K562 (cell line): Measurements from ENCODE around the gene SPRING1. TPM values are rescaled to one million over a fixed set of nuclear protein-coding genes. Genes with fewer than 3 reads are reported as not detected.
A peak's percentile ranks its signal among the peaks of the same experiment; 100 is the strongest.

ENCODE experiments used
- ATAC-seq: fragments of 200-7000 bp; cut with Tn5 transposase; 3 replicates; pipeline ENCODE4 v1.9.1; 2020; ENCODE audit warnings: moderate library complexity
- BruUV-seq: library from RNA; stranded (reverse); fragments of 400-500 nt; replicated peaks from 2 replicates; lab custom pipeline; 2021; lab: Mats Ljungman, UMichigan
- CTCF ChIA-PET: fragments of 300-600 bp; formaldehyde crosslinking; extraction: SDS; loops from one replicate; lab custom pipeline; 2021; ENCODE audit warnings: low intra/inter-chr PET ratio; lab: Yijun Ruan, JAX
- POLR2A ChIA-PET: fragments of 300-600, 350-650 bp; sonication (Branson Sonifier 250); formaldehyde crosslinking; extraction: SDS; loops from one replicate; lab custom pipeline; 2021; ENCODE audit warnings: antibody characterized with exemption, inconsistent platforms; lab: Yijun Ruan, JAX
- DNase-seq, 4 experiments: peaks; one replicate each; pipeline versions ENCODE4 v3.0.0 to v3.0.0-alpha.2; 2011 to 2018; ENCODE audit warnings: low spot score in 3 of 4, mixed read lengths in 3 of 4; ENCODE audit errors: extremely low read depth in 1 of 4
- FAIRE-seq: peaks from 2 replicates; lab custom pipeline; 2011; peaks lifted over from hg19 to GRCh38; lab: Jason Lieb, UNC
- H2AFZ ChIP-seq: 2 replicates; pipeline ENCODE4 v1.6.0; 2011; ENCODE audit warnings: low read depth, low read length, control low read depth, inconsistent platforms
- H3K27ac ChIP-seq: fragments of 200-600 bp; 3 replicates; pipeline ENCODE4 v1.8.0; 2011; ENCODE audit warnings: low read depth, mild to moderate bottlenecking, control low read depth, inconsistent platforms, low read length, moderate library complexity, mixed read lengths; ENCODE audit errors: extremely low read depth
- H3K27me3 ChIP-seq, 2 experiments: fragments of 300-600 bp in 1 of 2; 2 replicates in 1 of 2; 3 replicates in 1 of 2; pipeline versions ENCODE4 v1.6.0 to v1.8.0; 2011; ENCODE audit warnings: inconsistent platforms in 2 of 2, low read length in 2 of 2, mild to moderate bottlenecking in 1 of 2, mixed read lengths in 1 of 2, moderate library complexity in 1 of 2; ENCODE audit not compliant: control insufficient read depth in 2 of 2, insufficient read depth in 2 of 2
- H3K36me3 ChIP-seq: fragments of 300-600 bp; 3 replicates; pipeline ENCODE4 v1.8.0; 2011; ENCODE audit warnings: mild to moderate bottlenecking, low read length, inconsistent platforms; ENCODE audit not compliant: control insufficient read depth, insufficient read depth
- H3K4me1 ChIP-seq, 2 experiments: fragments of 200-600 bp in 1 of 2; replicated peaks in 1 of 2; 2 replicates in 1 of 2; 3 replicates in 1 of 2; pipeline versions ENCODE4 v1.5.1 to v1.8.0; 2011; ENCODE audit warnings: inconsistent platforms in 2 of 2, low read length in 2 of 2, mild to moderate bottlenecking in 1 of 2, mixed read lengths in 1 of 2, moderate library complexity in 1 of 2; ENCODE audit not compliant: control insufficient read depth in 2 of 2, insufficient read depth in 2 of 2
- H3K4me2 ChIP-seq: 2 replicates; pipeline ENCODE4 v1.6.1; 2011; ENCODE audit warnings: low read length, control low read depth, inconsistent platforms, mixed read lengths; ENCODE audit not compliant: insufficient read depth
- H3K4me3 ChIP-seq: fragments of 200-600 bp; sonication (generic), shearing (Covaris generic); 2 replicates; pipeline ENCODE4 v1.5.1; 2016; ENCODE audit warnings: control low read depth, inconsistent platforms
- H3K79me2 ChIP-seq: fragments of 200-600 bp; 3 replicates; pipeline ENCODE4 v1.8.0; 2011; ENCODE audit warnings: low read length, inconsistent platforms; ENCODE audit not compliant: control insufficient read depth, insufficient read depth
- H3K9ac ChIP-seq, 2 experiments: 2 replicates each; pipeline versions ENCODE4 v1.6.0 to v1.6.1; 2011; ENCODE audit warnings: low read depth in 2 of 2, low read length in 2 of 2, control low read depth in 1 of 2, inconsistent platforms in 1 of 2, mild to moderate bottlenecking in 1 of 2, mixed read lengths in 1 of 2; ENCODE audit not compliant: insufficient read depth in 1 of 2
- H3K9me1 ChIP-seq: one replicate; pipeline ENCODE4 v1.6.0; 2011; ENCODE audit warnings: inconsistent platforms, mild to moderate bottlenecking, low read length, moderate library complexity; ENCODE audit not compliant: control insufficient read depth, insufficient read depth
- H3K9me3 ChIP-seq: replicated peaks from 2 replicates; pipeline ENCODE4 v1.5.1; 2011; ENCODE audit warnings: low read depth, low read length, inconsistent platforms; ENCODE audit not compliant: control insufficient read depth, insufficient read depth
- H4K20me1 ChIP-seq: replicated peaks from 2 replicates; pipeline ENCODE4 v1.6.1; 2011; ENCODE audit warnings: low read length, inconsistent platforms, mixed read lengths; ENCODE audit not compliant: control insufficient read depth, insufficient read depth
- DPF2 ChIP-seq: fragments of 450-650 bp; IDR thresholded peaks from 2 replicates; pipeline ENCODE4 v1.6.1; 2016
- FOXJ3 ChIP-seq: sonication (generic); formaldehyde crosslinking; IDR thresholded peaks from 2 replicates; pipeline ENCODE4 v1.4.0; 2020; ENCODE audit warnings: mild to moderate bottlenecking, missing genetic modification reagents
- HDAC3 ChIP-seq: fragments of 450-650 bp; IDR thresholded peaks from 2 replicates; pipeline ENCODE4 v1.6.1; 2018; ENCODE audit warnings: borderline replicate concordance, mild to moderate bottlenecking, moderate library complexity; ENCODE audit not compliant: partially characterized antibody
- HNRNPUL1 ChIP-seq: fragments of 200-400 bp; formaldehyde crosslinking; IDR thresholded peaks from 2 replicates; pipeline ENCODE4 v1.6.1; 2017; ENCODE audit warnings: low read length
- NFE2 ChIP-seq: IDR thresholded peaks from 2 replicates; pipeline ENCODE4 v1.6.1; 2014; ENCODE audit warnings: antibody characterized with exemption, low read depth
- RFX7 ChIP-seq: fragments of 250-450 bp; sonication (Bioruptor Pico); IDR thresholded peaks from 2 replicates; pipeline ENCODE4 v1.5.1; 2021; ENCODE audit warnings: mild to moderate bottlenecking
- SAP30 ChIP-seq: fragments of 200-600 bp; sonication (generic); IDR thresholded peaks from 2 replicates; pipeline ENCODE4 v1.6.1; 2012; ENCODE audit warnings: borderline replicate concordance, low read depth, mild to moderate bottlenecking, moderate library complexity, low read length, control low read depth, inconsistent platforms; ENCODE audit not compliant: insufficient read depth, poor library complexity, severe bottlenecking
- TBL1XR1 ChIP-seq, 2 experiments: IDR thresholded peaks; 2 replicates each; pipeline ENCODE4 v1.6.1; 2012; ENCODE audit warnings: improper control_type of control experiment in 2 of 2, low read length in 2 of 2, mild to moderate bottlenecking in 1 of 2
- YY1 ChIP-seq, 3 experiments: IDR thresholded peaks; 2 replicates each; pipeline ENCODE4 v1.6.1; 2011; ENCODE audit warnings: low read length in 2 of 3, mild to moderate bottlenecking in 2 of 3, moderate library complexity in 2 of 3, borderline replicate concordance in 1 of 3, control low read depth in 1 of 3, low read depth in 1 of 3; ENCODE audit not compliant: insufficient read depth in 3 of 3, insufficient replicate concordance in 2 of 3, control insufficient read depth in 1 of 3, insufficient read length in 1 of 3; ENCODE audit errors: extremely low read depth in 1 of 3
- ZNF316 ChIP-seq: fragments of 450-650 bp; IDR thresholded peaks from 2 replicates; pipeline ENCODE4 v1.6.1; 2016
- ZNF384 ChIP-seq: IDR thresholded peaks from 2 replicates; pipeline ENCODE4 v1.6.1; 2012; ENCODE audit warnings: low read depth, low read length, improper control_type of control experiment
- WGBS: fragments of 100-300 bp; shearing (Covaris generic); methylation state at CpG from one replicate; pipeline ENCODE4 v1.1.6; 2016; ENCODE audit warnings: low coverage, mixed read lengths; ENCODE audit not compliant: insufficient coverage; ENCODE audit errors: missing lambda C conversion rate; 5-methylcytosine and 5-hydroxymethylcytosine counted together
- in situ Hi-C: fragments of 300-500 bp; cut with MboI; formaldehyde crosslinking; loops from 4 replicates; pipeline ENCODE4 v1.15.0; 2018; ENCODE audit warnings: inconsistent platforms, mixed read lengths
- intact Hi-C: fragments of 100-400 bp; cut with micrococcal nuclease; formaldehyde crosslinking; loops from 2 replicates; pipeline ENCODE4 v1.14.2; 2022
- polyA plus RNA-seq, 8 experiments: library from polyadenylated mRNA; depleted of rRNA in 4 of 8; stranded (reverse) in 5 of 8; unstranded in 3 of 8; fragments of >200 nt; fragmentation: Nextera tagmentation in 2 of 8; fragmentation: Illumina TruSeq in 1 of 8; extraction: Ambion mirVana in 2 of 8; extraction: Trizol in 1 of 8; gene quantifications; 2 replicates each; pipeline versions ENCODE4 v1.2.1 to v1.2.3, GENCODE V29; 2011 to 2014; ENCODE audit warnings: inconsistent platforms in 1 of 8, missing spikeins in 1 of 8
- total RNA-seq, 7 experiments: library from RNA; depleted of rRNA in 6 of 7; stranded (reverse); fragments of >200 nt in 6 of 7; fragmentation: Illumina TruSeq in 2 of 7; extraction: Trizol in 2 of 7; gene quantifications; 2 replicates each; pipeline versions ENCODE4 v1.2.1 to v1.2.3, GENCODE V29; 2011 to 2021; ENCODE audit warnings: low replicate concordance in 1 of 7
- TF ChIP-seq, protein P1 (sequence below): fragments of 450-650 bp; formaldehyde crosslinking; IDR thresholded peaks from 2 replicates; pipeline ENCODE4 v1.4.0; 2022; ENCODE audit warnings: missing genetic modification characterization
- TF ChIP-seq, protein P2 (sequence below): sonication (generic); formaldehyde crosslinking; IDR thresholded peaks from 2 replicates; pipeline ENCODE4 v1.8.1; 2022; ENCODE audit warnings: missing genetic modification reagents
- TF ChIP-seq, protein P3 (sequence below): fragments of 450-650 bp; formaldehyde crosslinking; IDR thresholded peaks from 2 replicates; pipeline ENCODE4 v1.4.0; 2020; ENCODE audit warnings: mild to moderate bottlenecking, moderate library complexity

Gene SPRING1
- total and polyA plus RNA-seq, 9 of the 15 experiments (the other 6 are each of a cell fraction or from before 2014, with no cell fraction given), result 1.1 to 20.0 (median 8.0) TPM

DNA sequence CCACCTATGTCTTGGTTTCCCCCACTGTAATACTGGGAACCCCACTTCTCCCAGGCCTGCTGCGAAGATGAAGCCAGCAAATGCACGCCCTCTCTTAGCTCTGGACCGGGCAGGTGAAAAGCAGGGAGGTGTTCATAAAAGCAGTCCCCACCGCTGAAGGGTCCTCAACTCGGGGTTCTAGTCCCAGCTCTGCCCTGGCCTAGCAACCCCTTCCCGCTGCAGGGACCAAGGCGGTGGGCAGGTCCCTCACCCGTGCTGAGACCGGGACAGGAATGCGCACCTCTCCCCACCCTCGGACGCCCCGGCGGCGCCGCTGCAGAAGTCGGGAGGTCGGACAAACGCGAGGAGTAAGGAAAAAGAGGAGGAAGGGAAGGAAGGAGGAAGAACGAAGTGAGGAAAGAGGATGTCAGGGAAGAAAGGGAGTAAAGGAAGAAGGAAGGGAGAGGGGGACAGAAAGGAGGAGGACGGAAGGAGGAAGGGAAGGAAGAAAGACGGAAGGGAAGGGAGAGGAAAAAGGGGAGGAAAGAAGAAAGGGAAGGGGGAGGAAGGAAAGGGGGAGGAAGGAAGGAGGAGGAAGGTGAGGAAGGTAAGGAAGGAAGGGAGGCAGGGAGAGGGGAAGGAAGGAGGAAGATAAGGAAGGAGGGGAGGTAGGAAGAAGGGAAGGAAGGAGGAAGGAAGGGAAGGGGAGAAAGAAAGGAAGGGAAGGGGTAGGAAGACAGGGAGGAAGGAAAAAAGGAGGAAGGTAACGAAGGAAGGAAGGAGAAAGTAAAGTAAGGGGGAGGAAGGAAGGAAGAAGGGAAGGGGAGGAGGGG lies 701 bp downstream of the SPRING1 start:
- Histone ChIP-seq H3K27me3 (peaks cover 22 to 30% of the 10 kb centered on the region in 2 experiments), H4K20me1 (no peaks in the 10 kb centered on the region; the same call in 1 of the 2 replicates), H2AFZ (peak overlapping the region; percentile 93), H3K36me3 (peaks cover 16% of the 10 kb centered on the region; the same call in 2 of the 3 replicates), H3K9ac (peak overlapping the region; percentile 73 to 89), H3K9me3 (no peaks in the 10 kb centered on the region), H3K9me1 (peaks cover 3% of the 10 kb centered on the region), H3K4me1 (peaks cover 8 to 13% of the 10 kb centered on the region in 2 experiments; a peak in 4 of 5 replicates), H3K27ac (peak overlapping the region; percentile 62; the same call in 2 of the 3 replicates), H3K79me2 (peaks cover 16% of the 10 kb centered on the region; the same call in 2 of the 3 replicates), H3K4me3 (peak overlapping the region; percentile 78), H3K4me2 (peak overlapping the region; percentile 99)
- DNase-seq (peak; percentile 28 to 44 (median 39)), FAIRE-seq (no peak), ATAC-seq (no peak)
- WGBS, result 1% methylated on average over 22 of the region's 24 CpGs
- intact Hi-C loops, result no loop called here
- CTCF ChIA-PET, result no interaction called here
- BruUV-seq, result no TSS peak
- POLR2A ChIA-PET, result interaction anchor here (0.6 to 1.0 kb wide), 5 partner anchors 11 to 333 kb away, joined by 3 read pairs; no protein-coding TSS in a partner anchor
- in situ Hi-C loops, result no loop called here
- no peak for TF ChIP-seq SAP30
- TF ChIP-seq YY1 (IDR thresholded peaks at IDR 0.05; ENCODE audit: borderline replicate concordance in 1 of 3, control insufficient read depth in 1 of 3, extremely low read depth in 1 of 3, insufficient read depth in 3 of 3, insufficient read length in 1 of 3, insufficient replicate concordance in 2 of 3, low read depth in 1 of 3, low read length in 2 of 3), result no peak
- no peak for TF ChIP-seq TBL1XR1 (IDR thresholded peaks at IDR 0.05; ENCODE audit: low read length in 2 of 2)
- TF ChIP-seq ZNF316, result no peak; the same call in 1 of the 2 replicates
- TF ChIP-seq, protein P1, sequence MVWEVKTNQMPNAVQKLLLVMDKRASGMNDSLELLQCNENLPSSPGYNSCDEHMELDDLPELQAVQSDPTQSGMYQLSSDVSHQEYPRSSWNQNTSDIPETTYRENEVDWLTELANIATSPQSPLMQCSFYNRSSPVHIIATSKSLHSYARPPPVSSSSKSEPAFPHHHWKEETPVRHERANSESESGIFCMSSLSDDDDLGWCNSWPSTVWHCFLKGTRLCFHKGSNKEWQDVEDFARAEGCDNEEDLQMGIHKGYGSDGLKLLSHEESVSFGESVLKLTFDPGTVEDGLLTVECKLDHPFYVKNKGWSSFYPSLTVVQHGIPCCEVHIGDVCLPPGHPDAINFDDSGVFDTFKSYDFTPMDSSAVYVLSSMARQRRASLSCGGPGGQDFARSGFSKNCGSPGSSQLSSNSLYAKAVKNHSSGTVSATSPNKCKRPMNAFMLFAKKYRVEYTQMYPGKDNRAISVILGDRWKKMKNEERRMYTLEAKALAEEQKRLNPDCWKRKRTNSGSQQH, result peak; percentile 89
- TF ChIP-seq, protein P2, sequence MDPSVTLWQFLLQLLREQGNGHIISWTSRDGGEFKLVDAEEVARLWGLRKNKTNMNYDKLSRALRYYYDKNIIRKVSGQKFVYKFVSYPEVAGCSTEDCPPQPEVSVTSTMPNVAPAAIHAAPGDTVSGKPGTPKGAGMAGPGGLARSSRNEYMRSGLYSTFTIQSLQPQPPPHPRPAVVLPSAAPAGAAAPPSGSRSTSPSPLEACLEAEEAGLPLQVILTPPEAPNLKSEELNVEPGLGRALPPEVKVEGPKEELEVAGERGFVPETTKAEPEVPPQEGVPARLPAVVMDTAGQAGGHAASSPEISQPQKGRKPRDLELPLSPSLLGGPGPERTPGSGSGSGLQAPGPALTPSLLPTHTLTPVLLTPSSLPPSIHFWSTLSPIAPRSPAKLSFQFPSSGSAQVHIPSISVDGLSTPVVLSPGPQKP (CRISPR knock-in tag), result no peak
- peak; percentile 40; the same call in 1 of the 2 replicates for TF ChIP-seq DPF2
- no peak for TF ChIP-seq NFE2
- TF ChIP-seq HDAC3, result no peak
- no peak for TF ChIP-seq HNRNPUL1
- TF ChIP-seq FOXJ3 (CRISPR knock-in tag), result no peak
- no peak for TF ChIP-seq RFX7 (CRISPR knock-in tag)
- TF ChIP-seq, protein P3, sequence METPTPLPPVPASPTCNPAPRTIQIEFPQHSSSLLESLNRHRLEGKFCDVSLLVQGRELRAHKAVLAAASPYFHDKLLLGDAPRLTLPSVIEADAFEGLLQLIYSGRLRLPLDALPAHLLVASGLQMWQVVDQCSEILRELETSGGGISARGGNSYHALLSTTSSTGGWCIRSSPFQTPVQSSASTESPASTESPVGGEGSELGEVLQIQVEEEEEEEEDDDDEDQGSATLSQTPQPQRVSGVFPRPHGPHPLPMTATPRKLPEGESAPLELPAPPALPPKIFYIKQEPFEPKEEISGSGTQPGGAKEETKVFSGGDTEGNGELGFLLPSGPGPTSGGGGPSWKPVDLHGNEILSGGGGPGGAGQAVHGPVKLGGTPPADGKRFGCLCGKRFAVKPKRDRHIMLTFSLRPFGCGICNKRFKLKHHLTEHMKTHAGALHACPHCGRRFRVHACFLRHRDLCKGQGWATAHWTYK (CRISPR knock-in tag), result no peak
- no peak for TF ChIP-seq ZNF384
